Measurements from ENCODE around the gene SF3A2. TPM values are rescaled to one million over a fixed set of nuclear protein-coding genes. Genes with fewer than 3 reads are reported as not detected.

The SF3A2 gene
- total and polyA plus RNA-seq, 4 experiments from 2014 or later: 8.3 to 141 (median 88.7) TPM

DNA sequence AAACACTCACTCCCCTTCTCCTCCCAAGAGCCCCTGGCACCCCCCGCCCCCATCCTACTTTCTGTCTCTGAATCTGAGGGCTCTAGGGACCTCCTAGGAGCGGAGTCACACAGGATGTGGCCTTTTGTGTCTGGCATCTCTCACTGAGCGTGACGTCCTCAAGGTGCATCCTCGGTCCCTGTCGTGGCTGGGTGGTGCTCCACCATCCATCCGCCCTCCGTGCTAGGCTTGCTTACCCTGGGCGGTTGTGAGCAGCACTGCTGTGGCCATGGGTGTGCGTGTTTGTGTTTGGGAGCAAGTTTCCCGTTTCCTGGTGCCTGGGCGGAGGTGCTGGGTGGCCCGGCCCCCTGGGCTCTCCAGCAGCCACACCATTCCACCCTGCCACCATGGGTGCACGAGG lies 12.7 kb upstream of the SF3A2 start:
- no peaks in the 10 kb centered on the region for H3K4me1 ChIP-seq (ENCODE audit: insufficient read depth, low read length)
- H3K27ac ChIP-seq (ENCODE audit: low read depth, low read length): no peak overlapping the region
- no peak overlapping the region for H3K4me3 ChIP-seq (ENCODE audit: low read length in 2 of 2)
- ChIA-PET CTCF (ENCODE audit: partially characterized antibody) (no interaction called here), POLR2A (ENCODE audit: partially characterized antibody) (no interaction called here)
- intact Hi-C loops (cut with micrococcal nuclease): no loop called here
- H3K27me3 ChIP-seq (ENCODE audit: insufficient read depth, low read length): no peaks in the 10 kb centered on the region
- H3K27ac Mint-ChIP-seq: peak overlapping the region in 6 of 7 donors; percentile 35 to 82 (median 58)
- peak in 1 of 5 donors; percentile 28 for DNase-seq
- peaks cover 0 to 7% (median 3%) of the 10 kb centered on the region in 4 donors for H3K4me1 Mint-ChIP-seq
- peaks cover 28% of the 10 kb centered on the region for H3K36me3 ChIP-seq (ENCODE audit: insufficient read depth, low read length)
- no peaks in the 10 kb centered on the region for H3K27me3 Mint-ChIP-seq
- peak overlapping the region in 1 of 8 donors; percentile 3 for H3K4me3 Mint-ChIP-seq
- H3K36me3 Mint-ChIP-seq: peaks cover 13 to 39% of the 10 kb centered on the region in 2 donors
- no peaks in the 10 kb centered on the region for H3K9me3 ChIP-seq (ENCODE audit: control insufficient read depth in 1 of 2, low read length in 2 of 2)
- no peaks in the 10 kb centered on the region for H3K9me3 Mint-ChIP-seq

DNA sequence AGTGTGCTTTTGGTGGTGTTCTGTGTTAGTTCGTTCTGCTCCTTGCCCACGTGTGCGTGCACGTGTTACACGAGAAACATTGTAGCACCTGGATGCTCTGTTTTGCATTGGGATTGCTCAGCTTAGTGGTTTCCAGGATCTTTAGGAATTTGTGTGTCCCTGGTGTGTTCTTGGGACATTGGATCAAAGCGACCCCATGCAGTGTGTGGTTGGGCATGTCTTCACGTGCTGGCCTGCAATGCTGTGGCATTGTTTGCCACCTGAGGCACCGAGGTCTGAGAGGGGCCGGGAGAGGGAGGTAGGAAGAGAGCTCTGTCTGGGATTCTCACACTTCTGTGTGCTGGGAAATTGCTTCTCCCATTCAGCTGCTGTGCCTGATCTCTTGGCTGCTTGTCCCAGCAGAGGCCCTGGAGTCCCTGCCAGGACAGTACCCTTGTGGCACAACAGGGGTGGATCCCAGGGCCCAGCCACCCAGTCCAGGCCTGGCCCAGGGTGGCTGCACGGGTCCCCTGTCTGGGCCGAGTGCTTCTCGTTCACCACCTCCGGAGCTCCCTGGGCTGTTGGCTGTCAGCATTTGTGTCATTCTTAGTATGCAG lies 11.8 kb upstream of the SF3A2 start:
- peak overlapping the region in 2 of 7 donors; percentile 57 to 84 for H3K27ac Mint-ChIP-seq
- H3K4me1 ChIP-seq (ENCODE audit: insufficient read depth, low read length): no peaks in the 10 kb centered on the region
- CTCF ChIA-PET (ENCODE audit: partially characterized antibody): interaction anchor here (1.5 kb wide), 1 partner anchor 69 kb away, joined by 4 read pairs; no protein-coding TSS in a partner anchor
- H3K9me3 Mint-ChIP-seq: no peaks in the 10 kb centered on the region
- intact Hi-C loops (cut with micrococcal nuclease): no loop called here
- H3K36me3 Mint-ChIP-seq: peaks cover 13 to 43% of the 10 kb centered on the region in 2 donors
- no peak overlapping the region for H3K4me3 Mint-ChIP-seq
- H3K27me3 Mint-ChIP-seq: no peaks in the 10 kb centered on the region
- no peak overlapping the region for H3K4me3 ChIP-seq (ENCODE audit: low read length in 2 of 2)
- POLR2A ChIA-PET (ENCODE audit: partially characterized antibody): no interaction called here
- peaks cover 28% of the 10 kb centered on the region for H3K36me3 ChIP-seq (ENCODE audit: insufficient read depth, low read length)
- H3K27me3 ChIP-seq (ENCODE audit: insufficient read depth, low read length): no peaks in the 10 kb centered on the region
- no peak overlapping the region for H3K27ac ChIP-seq (ENCODE audit: low read depth, low read length)
- no peaks in the 10 kb centered on the region for H3K9me3 ChIP-seq (ENCODE audit: control insufficient read depth in 1 of 2, low read length in 2 of 2)
- DNase-seq: no peak
- H3K4me1 Mint-ChIP-seq: peaks cover 0 to 8% (median 3%) of the 10 kb centered on the region in 4 donors

DNA sequence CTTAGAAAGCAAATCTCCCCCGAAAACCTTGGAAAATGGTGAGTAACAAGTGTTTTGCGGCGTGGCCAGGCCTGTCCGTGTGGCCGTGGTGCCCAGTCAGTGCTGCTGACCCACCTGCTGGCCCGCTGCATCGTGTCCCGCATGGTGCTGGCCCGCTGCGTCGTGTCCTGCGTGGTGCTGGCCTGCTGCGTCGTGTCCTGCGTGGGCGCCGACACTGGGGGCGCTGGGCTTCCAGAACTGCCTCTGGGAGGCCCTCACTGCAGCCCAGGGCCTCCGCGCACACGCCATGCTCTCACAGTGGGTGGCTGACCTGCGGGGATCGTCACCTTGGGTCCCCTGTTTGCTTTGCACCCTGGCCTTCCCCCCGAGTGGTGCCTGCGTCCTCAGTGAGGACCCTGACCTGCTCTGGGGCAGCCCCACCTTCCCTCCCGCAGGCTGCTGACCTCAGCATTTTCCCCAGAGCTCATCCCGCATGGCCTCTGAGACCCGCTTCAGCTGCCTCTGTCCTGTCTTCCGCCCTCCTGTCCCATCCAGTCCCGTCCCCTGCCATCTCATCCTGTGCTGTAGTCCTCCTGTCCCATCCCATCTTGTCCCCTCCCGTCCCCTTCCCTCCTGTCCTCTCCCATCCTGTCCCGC lies 11.1 kb upstream of the SF3A2 start:
- Histone ChIP-seq H3K4me3 (ENCODE audit: low read length in 2 of 2) (no peak overlapping the region), H3K27me3 (ENCODE audit: insufficient read depth, low read length) (no peaks in the 10 kb centered on the region), H3K4me1 (ENCODE audit: insufficient read depth, low read length) (no peaks in the 10 kb centered on the region), H3K9me3 (ENCODE audit: control insufficient read depth in 1 of 2, low read length in 2 of 2) (no peaks in the 10 kb centered on the region), H3K36me3 (ENCODE audit: insufficient read depth, low read length) (peaks cover 23% of the 10 kb centered on the region), H3K27ac (ENCODE audit: low read depth, low read length) (no peak overlapping the region)
- peaks cover 0 to 8% (median 3%) of the 10 kb centered on the region in 4 donors for H3K4me1 Mint-ChIP-seq
- ChIA-PET POLR2A (ENCODE audit: partially characterized antibody) (no interaction called here), CTCF (ENCODE audit: partially characterized antibody) (interaction anchor here (1.5 kb wide), 1 partner anchor 70 kb away, joined by 4 read pairs; no protein-coding TSS in a partner anchor)
- peak overlapping the region in 1 of 7 donors; percentile 66 for H3K27ac Mint-ChIP-seq
- intact Hi-C loops (cut with micrococcal nuclease): no loop called here
- no peaks in the 10 kb centered on the region for H3K9me3 Mint-ChIP-seq
- DNase-seq: no peak
- no peak overlapping the region for H3K4me3 Mint-ChIP-seq
- no peaks in the 10 kb centered on the region for H3K27me3 Mint-ChIP-seq
- peaks cover 13 to 44% of the 10 kb centered on the region in 2 donors for H3K36me3 Mint-ChIP-seq

DNA sequence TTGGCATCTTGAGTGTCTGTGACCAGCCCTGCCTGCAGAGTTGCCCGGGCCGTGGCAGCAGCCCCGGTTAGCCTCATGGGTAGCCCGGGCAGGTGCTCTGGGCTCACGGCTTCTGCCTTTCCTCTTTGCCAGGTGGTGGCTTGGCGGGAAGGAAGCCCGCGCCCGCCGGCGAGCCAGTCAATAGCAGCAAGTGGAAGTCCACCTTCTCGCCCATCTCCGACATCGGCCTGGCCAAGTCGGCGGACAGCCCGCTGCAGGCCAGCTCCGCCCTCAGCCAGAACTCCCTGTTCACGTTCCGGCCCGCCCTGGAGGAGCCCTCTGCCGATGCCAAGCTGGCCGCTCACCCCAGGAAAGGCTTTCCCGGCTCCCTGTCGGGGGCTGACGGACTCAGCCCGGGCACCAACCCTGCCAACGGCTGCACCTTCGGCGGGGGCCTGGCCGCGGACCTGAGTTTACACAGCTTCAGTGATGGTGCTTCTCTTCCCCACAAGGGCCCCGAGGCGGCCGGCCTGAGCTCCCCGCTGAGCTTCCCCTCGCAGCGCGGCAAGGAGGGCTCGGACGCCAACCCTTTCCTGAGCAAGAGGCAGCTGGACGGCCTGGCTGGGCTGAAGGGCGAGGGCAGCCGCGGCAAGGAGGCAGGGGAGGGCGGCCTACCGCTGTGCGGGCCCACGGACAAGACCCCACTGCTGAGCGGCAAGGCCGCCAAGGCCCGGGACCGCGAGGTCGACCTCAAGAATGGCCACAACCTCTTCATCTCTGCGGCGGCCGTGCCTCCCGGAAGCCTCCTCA lies 10.4 kb upstream of the SF3A2 start:
- H3K4me3 Mint-ChIP-seq: no peak overlapping the region
- Histone ChIP-seq H3K27me3 (ENCODE audit: insufficient read depth, low read length) (no peaks in the 10 kb centered on the region), H3K4me1 (ENCODE audit: insufficient read depth, low read length) (no peaks in the 10 kb centered on the region), H3K4me3 (ENCODE audit: low read length in 2 of 2) (no peak overlapping the region), H3K27ac (ENCODE audit: low read depth, low read length) (no peak overlapping the region), H3K36me3 (ENCODE audit: insufficient read depth, low read length) (peaks cover 22% of the 10 kb centered on the region), H3K9me3 (ENCODE audit: control insufficient read depth in 1 of 2, low read length in 2 of 2) (no peaks in the 10 kb centered on the region)
- no peaks in the 10 kb centered on the region for H3K9me3 Mint-ChIP-seq
- intact Hi-C loops (cut with micrococcal nuclease): no loop called here
- H3K36me3 Mint-ChIP-seq: peaks cover 13 to 40% of the 10 kb centered on the region in 2 donors
- H3K4me1 Mint-ChIP-seq: peaks cover 0 to 8% (median 3%) of the 10 kb centered on the region in 4 donors
- POLR2A ChIA-PET (ENCODE audit: partially characterized antibody): no interaction called here
- no peak for DNase-seq
- peak overlapping the region in 1 of 7 donors; percentile 66 for H3K27ac Mint-ChIP-seq
- H3K27me3 Mint-ChIP-seq: no peaks in the 10 kb centered on the region
- CTCF ChIA-PET (ENCODE audit: partially characterized antibody): no interaction called here

DNA sequence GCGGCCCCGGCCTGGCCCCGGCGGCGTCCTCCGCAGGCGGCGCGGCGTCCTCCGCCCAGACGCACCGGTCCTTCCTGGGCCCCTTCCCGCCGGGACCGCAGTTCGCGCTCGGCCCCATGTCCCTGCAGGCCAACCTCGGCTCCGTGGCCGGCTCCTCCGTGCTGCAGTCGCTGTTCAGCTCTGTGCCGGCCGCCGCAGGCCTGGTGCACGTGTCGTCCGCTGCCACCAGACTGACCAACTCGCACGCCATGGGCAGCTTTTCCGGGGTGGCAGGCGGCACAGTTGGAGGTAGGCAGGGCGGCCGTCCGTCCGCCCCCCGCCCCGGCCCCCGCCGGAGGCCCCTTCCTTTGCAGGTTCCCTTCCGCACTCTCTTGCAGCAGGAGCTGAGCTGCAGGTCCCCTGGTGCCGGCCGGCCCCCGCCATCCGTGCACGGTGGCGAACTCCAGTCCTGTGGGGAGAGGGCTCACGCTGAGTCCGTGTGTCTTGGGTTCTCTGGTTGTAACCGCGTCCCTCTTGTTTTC lies 9.7 kb upstream of the SF3A2 start:
- peaks cover 0 to 8% (median 3%) of the 10 kb centered on the region in 4 donors for H3K4me1 Mint-ChIP-seq
- H3K4me3 ChIP-seq (ENCODE audit: low read length in 2 of 2): no peak overlapping the region
- peaks cover 13 to 42% of the 10 kb centered on the region in 2 donors for H3K36me3 Mint-ChIP-seq
- CTCF ChIA-PET (ENCODE audit: partially characterized antibody): interaction anchor here (1.0 kb wide), 1 partner anchor 12 kb away, joined by 3 read pairs; no protein-coding TSS in a partner anchor
- no peak overlapping the region for H3K27ac Mint-ChIP-seq
- no peak for DNase-seq
- H3K36me3 ChIP-seq (ENCODE audit: insufficient read depth, low read length): peaks cover 19% of the 10 kb centered on the region
- no peaks in the 10 kb centered on the region for H3K9me3 Mint-ChIP-seq
- H3K9me3 ChIP-seq (ENCODE audit: control insufficient read depth in 1 of 2, low read length in 2 of 2): no peaks in the 10 kb centered on the region
- no peak overlapping the region for H3K27ac ChIP-seq (ENCODE audit: low read depth, low read length)
- H3K4me3 Mint-ChIP-seq: no peak overlapping the region
- H3K4me1 ChIP-seq (ENCODE audit: insufficient read depth, low read length): no peaks in the 10 kb centered on the region
- POLR2A ChIA-PET (ENCODE audit: partially characterized antibody): interaction anchor here (0.7 kb wide), 1 partner anchor 37 kb away, joined by 3 read pairs; no protein-coding TSS in a partner anchor
- intact Hi-C loops (cut with micrococcal nuclease): no loop called here
- H3K27me3 ChIP-seq (ENCODE audit: insufficient read depth, low read length): no peaks in the 10 kb centered on the region
- no peaks in the 10 kb centered on the region for H3K27me3 Mint-ChIP-seq

DNA sequence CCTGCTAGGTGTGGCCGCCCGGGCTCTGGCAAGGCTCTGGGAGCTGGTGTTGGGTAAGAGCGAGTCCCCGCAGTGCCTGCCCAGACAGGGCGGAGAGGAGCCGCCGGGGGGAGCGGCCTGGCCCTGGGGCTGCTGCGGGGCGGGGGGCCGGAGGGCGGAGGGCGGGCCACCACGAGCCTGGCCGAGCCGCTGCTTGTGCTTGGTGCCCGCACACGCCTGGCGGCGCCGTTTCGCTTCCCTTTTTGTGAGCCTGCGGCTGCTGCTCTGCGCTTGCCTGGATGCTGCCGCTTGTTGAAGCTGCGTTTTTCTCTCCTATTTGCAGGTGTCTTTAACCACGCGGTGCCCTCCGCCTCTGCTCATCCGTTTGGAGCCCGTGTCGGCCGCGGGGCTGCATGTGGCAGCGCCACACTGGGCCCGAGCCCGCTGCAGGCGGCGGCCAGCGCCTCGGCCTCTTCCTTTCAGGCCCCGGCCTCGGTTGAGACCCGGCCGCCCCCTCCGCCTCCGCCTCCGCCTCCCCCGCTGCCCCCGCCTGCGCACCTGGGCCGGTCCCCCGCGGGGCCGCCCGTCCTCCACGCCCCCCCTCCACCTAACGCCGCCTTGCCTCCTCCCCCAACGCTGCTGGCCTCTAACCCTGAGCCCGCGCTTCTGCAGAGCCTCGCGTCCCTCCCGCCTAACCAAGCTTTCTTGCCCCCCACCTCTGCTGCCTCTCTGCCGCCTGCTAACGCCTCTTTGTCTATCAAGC lies 9.0 kb upstream of the SF3A2 start:
- H3K27ac ChIP-seq (ENCODE audit: low read depth, low read length): no peak overlapping the region
- H3K4me1 ChIP-seq (ENCODE audit: insufficient read depth, low read length): no peaks in the 10 kb centered on the region
- no peak overlapping the region for H3K27ac Mint-ChIP-seq
- peaks cover 0 to 8% (median 3%) of the 10 kb centered on the region in 4 donors for H3K4me1 Mint-ChIP-seq
- H3K9me3 ChIP-seq (ENCODE audit: control insufficient read depth in 1 of 2, low read length in 2 of 2): no peaks in the 10 kb centered on the region
- no peaks in the 10 kb centered on the region for H3K27me3 ChIP-seq (ENCODE audit: insufficient read depth, low read length)
- peaks cover 13 to 42% of the 10 kb centered on the region in 2 donors for H3K36me3 Mint-ChIP-seq
- no peaks in the 10 kb centered on the region for H3K27me3 Mint-ChIP-seq
- POLR2A ChIA-PET (ENCODE audit: partially characterized antibody): interaction anchor here (0.7 kb wide), 1 partner anchor 36 kb away, joined by 3 read pairs; no protein-coding TSS in a partner anchor
- intact Hi-C loops (cut with micrococcal nuclease): no loop called here
- DNase-seq: no peak
- peaks cover 19% of the 10 kb centered on the region for H3K36me3 ChIP-seq (ENCODE audit: insufficient read depth, low read length)
- H3K4me3 ChIP-seq (ENCODE audit: low read length in 2 of 2): no peak overlapping the region
- CTCF ChIA-PET (ENCODE audit: partially characterized antibody): interaction anchor here (1.0 kb wide), 1 partner anchor 12 kb away, joined by 3 read pairs; no protein-coding TSS in a partner anchor
- H3K9me3 Mint-ChIP-seq: no peaks in the 10 kb centered on the region
- no peak overlapping the region for H3K4me3 Mint-ChIP-seq

Data from CD4-positive, alpha-beta memory T cell (primary cell).